HepG2 (cell line): ENCODE measurements around the gene GSTM4. TPM values are rescaled to one million over a fixed set of nuclear protein-coding genes. Genes with fewer than 3 reads are reported as not detected.

ENCODE experiments used
- ATAC-seq: fragments of 200-7000 bp; cut with Tn5 transposase; 3 replicates; pipeline ENCODE4 v1.9.1; 2020; ENCODE audit warnings: mild to moderate bottlenecking, moderate library complexity
- Bru-seq: library from RNA; stranded (reverse); fragments of 400-500 nt; gene quantifications from one replicate; lab custom pipeline; 2021; lab: Mats Ljungman, UMichigan
- BruChase-seq, 2 experiments: library from RNA; stranded (reverse); fragments of 400-500 nt; gene quantifications; one replicate each; lab custom pipeline; 2021; lab: Mats Ljungman, UMichigan
- BruUV-seq: library from RNA; stranded (reverse); fragments of 400-500 nt; replicated peaks from 2 replicates; lab custom pipeline; 2021; lab: Mats Ljungman, UMichigan
- CTCF ChIA-PET: fragments of 300-600 bp; formaldehyde crosslinking; extraction: SDS; loops from one replicate; lab custom pipeline; 2021; ENCODE audit warnings: low total read pairs, inconsistent platforms, low intra/inter-chr PET ratio; lab: Yijun Ruan, JAX
- POLR2A ChIA-PET: fragments of 350-600 bp; sonication (Branson Sonifier 250); formaldehyde crosslinking; loops from one replicate; lab custom pipeline; 2020; ENCODE audit warnings: antibody characterized with exemption, inconsistent platforms; lab: Yijun Ruan, JAX
- DNase-seq: peaks from one replicate; pipeline ENCODE4 v3.0.0-alpha.2; 2015; ENCODE audit warnings: low spot score
- FAIRE-seq: peaks from 3 replicates; lab custom pipeline; 2011; peaks lifted over from hg19 to GRCh38; lab: Jason Lieb, UNC
- H2AFZ ChIP-seq: one replicate; pipeline ENCODE4 v1.6.1; 2011; ENCODE audit warnings: low read length, inconsistent platforms
- H3K27ac ChIP-seq: fragments of 300-600 bp; 3 replicates; pipeline ENCODE4 v1.8.0; 2011; ENCODE audit warnings: mixed run types, mild to moderate bottlenecking, mixed read lengths, low read length, inconsistent platforms; ENCODE audit not compliant: insufficient read depth; ENCODE audit errors: extremely low read length
- H3K27me3 ChIP-seq, 2 experiments: fragments of 200-600 bp in 1 of 2; 2 replicates in 1 of 2; 3 replicates in 1 of 2; pipeline versions ENCODE4 v1.6.0 to v1.8.0; 2011; ENCODE audit warnings: low read length in 2 of 2, mild to moderate bottlenecking in 2 of 2, moderate library complexity in 2 of 2, inconsistent platforms in 1 of 2; ENCODE audit not compliant: insufficient read depth in 2 of 2, control insufficient read depth in 1 of 2
- H3K36me3 ChIP-seq, 2 experiments: fragments of 200-600 bp in 1 of 2; replicated peaks in 1 of 2; 2 replicates in 1 of 2; 3 replicates in 1 of 2; pipeline versions ENCODE4 v1.5.1 to v1.8.0; 2011; ENCODE audit warnings: low read length in 2 of 2, inconsistent platforms in 1 of 2; ENCODE audit not compliant: insufficient read depth in 2 of 2, control insufficient read depth in 1 of 2
- H3K4me1 ChIP-seq: 2 replicates; pipeline ENCODE4 v1.5.1; 2012; ENCODE audit warnings: low read length, inconsistent platforms; ENCODE audit not compliant: insufficient read depth
- H3K4me2 ChIP-seq: 2 replicates; pipeline ENCODE4 v1.6.0; 2011; ENCODE audit warnings: low read depth, low read length, inconsistent platforms
- H3K4me3 ChIP-seq, 3 experiments: fragments of 200-600 bp in 1 of 3; sonication (generic), shearing (Covaris generic) in 1 of 3; replicated peaks in 1 of 3; 2 replicates each; pipeline ENCODE4 v1.5.1; 2011 to 2016; ENCODE audit warnings: low read length in 3 of 3, inconsistent platforms in 2 of 3, low read depth in 2 of 3, mild to moderate bottlenecking in 2 of 3, control low read depth in 1 of 3, mixed read lengths in 1 of 3; ENCODE audit not compliant: insufficient read depth in 1 of 3
- H3K79me2 ChIP-seq: one replicate; pipeline ENCODE4 v1.6.1; 2011; ENCODE audit warnings: low read length, inconsistent platforms; ENCODE audit not compliant: insufficient read depth
- H3K9ac ChIP-seq: 2 replicates; pipeline ENCODE4 v1.6.0; 2011; ENCODE audit warnings: mild to moderate bottlenecking, low read depth, low read length, inconsistent platforms; ENCODE audit not compliant: insufficient read depth
- H3K9me3 ChIP-seq: 2 replicates; pipeline ENCODE4 v1.5.1; 2012; ENCODE audit warnings: mild to moderate bottlenecking, low read length
- H4K20me1 ChIP-seq: 2 replicates; pipeline ENCODE4 v1.6.0; 2011; ENCODE audit warnings: inconsistent platforms, mild to moderate bottlenecking, low read length, moderate library complexity; ENCODE audit not compliant: insufficient read depth
- DNMT3B ChIP-seq: conservative IDR thresholded peaks from 2 replicates; pipeline ENCODE4 v1.6.1; 2016; ENCODE audit warnings: missing biosample characterization, control low read depth
- FOXK2 ChIP-seq: fragments of 450-650 bp; IDR thresholded peaks from 2 replicates; pipeline ENCODE4 v1.6.1; 2016
- JUND ChIP-seq: sonication (generic); formaldehyde crosslinking; IDR thresholded peaks from 2 replicates; pipeline ENCODE4 v1.8.0; 2022; ENCODE audit warnings: mild to moderate bottlenecking, missing genetic modification reagents
- MTERF4 ChIP-seq: sonication (generic); formaldehyde crosslinking; IDR thresholded peaks from 2 replicates; pipeline ENCODE4 v1.8.0; 2023; ENCODE audit warnings: mild to moderate bottlenecking, missing genetic modification reagents
- NRL ChIP-seq: sonication (generic); formaldehyde crosslinking; IDR thresholded peaks from 2 replicates; pipeline ENCODE4 v1.5.0; 2020; ENCODE audit warnings: missing genetic modification reagents, mild to moderate bottlenecking, moderate library complexity, borderline replicate concordance
- PAX8 ChIP-seq: sonication (generic); formaldehyde crosslinking; IDR thresholded peaks from 2 replicates; pipeline ENCODE4 v1.8.0; 2022; ENCODE audit warnings: mild to moderate bottlenecking, missing genetic modification reagents, borderline replicate concordance
- ZC3H4 ChIP-seq: sonication (generic); formaldehyde crosslinking; IDR thresholded peaks from 2 replicates; pipeline ENCODE4 v1.4.0; 2020; ENCODE audit warnings: missing genetic modification reagents, borderline replicate concordance
- ZFY ChIP-seq: sonication (generic); formaldehyde crosslinking; IDR thresholded peaks from 2 replicates; pipeline ENCODE4 v1.4.0; 2020; ENCODE audit warnings: missing genetic modification reagents
- ZHX1 ChIP-seq: sonication (generic); formaldehyde crosslinking; IDR thresholded peaks from 2 replicates; pipeline ENCODE4 v1.8.1; 2022; ENCODE audit warnings: low read depth, mild to moderate bottlenecking, missing genetic modification reagents
- ZMYM2 ChIP-seq: sonication (generic); formaldehyde crosslinking; IDR thresholded peaks from 2 replicates; pipeline ENCODE4 v1.8.0; 2022; ENCODE audit warnings: mild to moderate bottlenecking, missing genetic modification reagents
- ZNF232 ChIP-seq: sonication (generic); formaldehyde crosslinking; IDR thresholded peaks from 2 replicates; pipeline ENCODE4 v1.4.0; 2020; ENCODE audit warnings: missing genetic modification reagents, borderline replicate concordance
- ZNF326 ChIP-seq: sonication (generic); formaldehyde crosslinking; IDR thresholded peaks from 2 replicates; pipeline ENCODE4 v1.4.0; 2020; ENCODE audit warnings: missing genetic modification reagents, borderline replicate concordance
- ZNF557 ChIP-seq: sonication (generic); formaldehyde crosslinking; IDR thresholded peaks from 2 replicates; pipeline ENCODE4 v1.4.0; 2020; ENCODE audit warnings: missing genetic modification reagents
- WGBS: methylation state at CpG from one replicate; pipeline ENCODE4 v1.1.6; 2017; ENCODE audit warnings: low lambda C conversion rate; 5-methylcytosine and 5-hydroxymethylcytosine counted together
- in situ Hi-C: cut with HindIII; loops from 2 replicates; pipeline ENCODE4 v1.10.0; 2017; ENCODE audit warnings: low pct_unique_long_range_greater_than_20kb; ENCODE audit not compliant: extremely low pct_ligation_motif_present
- intact Hi-C: fragments of 100-400 bp; cut with micrococcal nuclease; formaldehyde crosslinking; loops from one replicate; pipeline ENCODE4 v1.10.0; 2022; ENCODE audit not compliant: unreplicated experiment
- long read RNA-seq, 2 experiments: library from RNA in 1 of 2; library from polyadenylated mRNA in 1 of 2; stranded (forward) in 1 of 2; unstranded in 1 of 2; transcript quantifications; one replicate each; pipeline ENCODE4 v2.0.0, GENCODE V29; 2019 to 2022
- polyA minus RNA-seq, 3 experiments: library from RNA; depleted of rRNA, polyadenylated mRNA; stranded (reverse); fragments of >200 nt; gene quantifications; 2 replicates each; pipeline ENCODE4 v1.2.3, GENCODE V29; 2011; ENCODE audit warnings: low replicate concordance in 1 of 3
- polyA plus RNA-seq, 8 experiments: library from polyadenylated mRNA; depleted of rRNA in 3 of 8; stranded (reverse) in 7 of 8; unstranded in 1 of 8; fragments of >200 nt; fragmentation: Illumina TruSeq in 4 of 8; extraction: Trizol in 4 of 8; gene quantifications; 2 replicates each; pipeline versions ENCODE4 v1.2.1 to v1.2.3, GENCODE V29; 2011 to 2016; ENCODE audit warnings: low read depth in 4 of 8, missing spikeins in 1 of 8, mixed read lengths in 1 of 8; ENCODE audit not compliant: insufficient read depth in 1 of 8
- total RNA-seq, 5 experiments: library from RNA; depleted of rRNA; stranded (reverse); fragments of >200 nt; fragmentation: Illumina TruSeq; extraction: Trizol; gene quantifications; 2 replicates each; pipeline ENCODE4 v1.2.3, GENCODE V29; 2016; ENCODE audit warnings: low read depth in 1 of 5

The GSTM4 gene
- 25.3 and 30.6 TPM in 2 replicates for total RNA-seq (2016; rRNA removed; fragmentation: Illumina TruSeq; extraction: Trizol)
- total RNA-seq (2016; cell fraction: cytosol; rRNA removed; fragmentation: Illumina TruSeq; extraction: Trizol; ENCODE audit: low read depth) = 5.6 and 6.1 TPM in 2 replicates
- total RNA-seq (2016; cell fraction: insoluble cytoplasmic fraction; rRNA removed; fragmentation: Illumina TruSeq; extraction: Trizol) = 24.3 and 31.1 TPM in 2 replicates
- 7.3 and 9.5 TPM in 2 replicates for total RNA-seq (2016; cell fraction: membrane; rRNA removed; fragmentation: Illumina TruSeq; extraction: Trizol)
- 21.1 and 23.4 TPM in 2 replicates for total RNA-seq (2016; cell fraction: nucleus; rRNA removed; fragmentation: Illumina TruSeq; extraction: Trizol)
- 36.7 and 40.8 TPM in 2 replicates for polyA plus RNA-seq (2011; rRNA removed)
- polyA plus RNA-seq (2011; cell fraction: cytosol; rRNA removed) = 29.0 and 30.5 TPM in 2 replicates
- polyA plus RNA-seq (2011; cell fraction: nucleus; rRNA removed) = 60.6 and 65.2 TPM in 2 replicates
- 22.1 and 35.2 TPM in 2 replicates for polyA plus RNA-seq (2012)
- 7.6 and 9.9 TPM in 2 replicates for polyA plus RNA-seq (2016; cell fraction: cytosol; fragmentation: Illumina TruSeq; extraction: Trizol; ENCODE audit: low read depth)
- polyA plus RNA-seq (2016; cell fraction: insoluble cytoplasmic fraction; fragmentation: Illumina TruSeq; extraction: Trizol; ENCODE audit: low read depth) = 56.0 and 57.9 TPM in 2 replicates
- polyA plus RNA-seq (2016; cell fraction: membrane; fragmentation: Illumina TruSeq; extraction: Trizol; ENCODE audit: low read depth) = 10.7 and 14.0 TPM in 2 replicates
- 45.9 and 50.6 TPM in 2 replicates for polyA plus RNA-seq (2016; cell fraction: nucleus; fragmentation: Illumina TruSeq; extraction: Trizol; ENCODE audit: insufficient read depth, low read depth)
- 10.0 and 40.8 TPM in 2 replicates for polyA minus RNA-seq (2011; rRNA and poly(A)+ RNA removed; ENCODE audit: low replicate concordance)
- polyA minus RNA-seq (2011; cell fraction: cytosol; rRNA and poly(A)+ RNA removed) = 14.8 and 15.5 TPM in 2 replicates
- polyA minus RNA-seq (2011; cell fraction: nucleus; rRNA and poly(A)+ RNA removed) = 23.6 and 26.2 TPM in 2 replicates
- percentile 55 among the genes with signal in this experiment for Bru-seq, nascent RNA
- BruChase-seq, experiment 1, labeled RNA remaining after a 6-hour chase = percentile 61 among the genes with signal in this experiment
- percentile 54 among the genes with signal in this experiment for BruChase-seq, experiment 2, labeled RNA remaining after a 2-hour chase
- long read RNA-seq, experiment 1, transcript GSTM4-204 (8 exons, 1,412 nt) = major isoform, 37 of 52 reads
- long read RNA-seq, experiment 1, transcript GSTM4-201 (8 exons, 1,321 nt) = minor isoform, 5 of 52 reads
- long read RNA-seq, experiment 1, partial matches to known transcripts = 2 of 52 reads
- long read RNA-seq, experiment 1, other reads (novel, unspliced or antisense) = 8 of 52 reads
- long read RNA-seq, experiment 2, transcript GSTM4-204 (8 exons, 1,412 nt) = major isoform, 15 of 34 reads
- long read RNA-seq, experiment 2, transcript GSTM4-201 (8 exons, 1,321 nt) = minor isoform, 9 of 34 reads
- long read RNA-seq, experiment 2, partial matches to known transcripts = 2 of 34 reads
- long read RNA-seq, experiment 2, other reads (novel, unspliced or antisense) = 7 of 34 reads

DNA sequence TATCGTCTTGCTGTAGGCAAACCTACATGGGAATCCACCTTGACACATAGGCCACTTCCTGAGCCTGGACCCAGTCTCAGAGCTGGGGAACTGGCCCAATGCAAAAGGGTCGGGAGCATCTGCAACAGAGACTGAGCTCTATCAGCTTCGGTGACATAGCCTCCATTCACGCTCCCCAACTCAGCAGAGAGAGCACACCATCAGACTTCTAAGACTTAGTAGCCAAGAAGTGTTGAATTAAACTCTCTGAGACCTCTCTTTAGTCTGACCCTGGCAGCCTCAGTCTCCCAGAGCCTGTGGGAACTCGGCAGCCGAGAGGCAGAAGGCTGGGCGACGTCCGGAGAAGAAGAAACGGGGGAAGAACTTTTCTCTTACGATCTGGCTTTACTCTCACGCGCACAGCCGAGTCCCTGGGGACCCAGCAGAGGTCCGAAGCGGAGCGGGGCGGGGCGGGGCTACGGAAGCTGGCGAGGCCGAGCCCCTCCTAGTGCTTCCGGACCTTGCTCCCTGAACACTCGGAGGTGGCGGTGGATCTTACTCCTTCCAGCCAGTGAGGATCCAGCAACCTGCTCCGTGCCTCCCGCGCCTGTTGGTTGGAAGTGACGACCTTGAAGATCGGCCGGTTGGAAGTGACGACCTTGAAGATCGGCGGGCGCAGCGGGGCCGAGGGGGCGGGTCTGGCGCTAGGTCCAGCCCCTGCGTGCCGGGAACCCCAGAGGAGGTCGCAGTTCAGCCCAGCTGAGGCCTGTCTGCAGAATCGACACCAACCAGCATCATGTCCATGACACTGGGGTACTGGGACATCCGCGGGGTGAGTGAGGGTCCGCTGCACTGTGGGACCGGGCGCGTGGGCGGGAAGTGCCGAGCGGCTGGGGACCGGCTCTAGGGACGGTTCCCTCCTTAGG, at the start of gene GSTM4:
GSTM4 (plus strand) TSS at position 485 of the 905 bp plus-strand sequence; CDS start at position 776, 291 bp downstream.
- peak within 1 kb of the TSS; percentile 75 for H3K9ac ChIP-seq
- H3K27ac ChIP-seq = peak within 1 kb of the TSS; percentile 59
- no peaks in the 10 kb centered on the region; a peak in 1 of 5 replicates for H3K36me3 ChIP-seq
- H3K27me3 ChIP-seq = 0 out of 5 replicates have a peak, but pooled peaks cover 0 to 4% of the 10 kb centered on the region in 2 experiments
- no peaks in the 10 kb centered on the region for H3K79me2 ChIP-seq
- POLR2A ChIA-PET = interaction anchor here (0.7 to 2.2 kb wide), 9 partner anchors 12 to 379 kb away, joined by 3 to 12 read pairs (median 3); partner anchors contain the start of genes EPS8L3, GNAI3, GSTM2 and STRIP1
- H4K20me1 ChIP-seq = no peaks in the 10 kb centered on the region
- WGBS = under 1% methylated on average over 22 of the region's 54 CpGs
- H3K9me3 ChIP-seq = no peaks in the 10 kb centered on the region
- intact Hi-C loops (loop anchor here (5.0 kb wide), 1 partner anchor 116 kb away; no protein-coding TSS in a partner anchor), in situ Hi-C loops (no loop called here)
- H3K4me2 ChIP-seq = peak within 1 kb of the TSS; percentile 99
- CTCF ChIA-PET = no interaction called here
- peaks cover 35% of the 10 kb centered on the region for H3K4me1 ChIP-seq
- BruUV-seq = TSS peak; percentile 82
- DNase-seq (peak; percentile 59), ATAC-seq (peak; percentile 97), FAIRE-seq (peak; percentile 42)
- H3K4me3 ChIP-seq = peak within 1 kb of the TSS; percentile 83 to 88 (median 86)
- peak within 1 kb of the TSS; percentile 59 for H2AFZ ChIP-seq
- no peak for TF ChIP-seq ZNF326 (CRISPR knock-in tag)
- TF ChIP-seq FOXK2 = no peak
- no peak for TF ChIP-seq ZC3H4 (CRISPR knock-in tag)
- peak; percentile 79 for TF ChIP-seq ZFY (CRISPR knock-in tag)
- no peak for TF ChIP-seq DNMT3B (CRISPR knock-in tag)
- no peak for TF ChIP-seq ZMYM2 (CRISPR knock-in tag)
- TF ChIP-seq NRL (CRISPR knock-in tag) = 0 out of 2 replicates have a peak, but pooled peaks have one; percentile 53
- TF ChIP-seq ZNF557 = no peak
- 0 out of 2 replicates have a peak, but pooled peaks have one; percentile 67 for TF ChIP-seq PAX8
- 0 out of 2 replicates have a peak, but pooled peaks have one; percentile 54 for TF ChIP-seq ZHX1
- no peak for TF ChIP-seq JUND (CRISPR knock-in tag)
- no peak for TF ChIP-seq MTERF4 (CRISPR knock-in tag)
- TF ChIP-seq ZNF232 = no peak; the same call in 1 of the 2 replicates
